Activated CD8-positive, alpha-beta memory T cell treated with anti-CD3 and anti-CD28 coated beads, Interleukin-2, amount 50 U/mL, for 24 hours (primary cell): ENCODE measurements around the gene LGR4.

Source experiments
- DNase-seq: peaks from one replicate; pipeline ENCODE4 v3.0.0-alpha.2; 2020; ENCODE audit errors: extremely low read depth

Gene LGR4

DNA sequence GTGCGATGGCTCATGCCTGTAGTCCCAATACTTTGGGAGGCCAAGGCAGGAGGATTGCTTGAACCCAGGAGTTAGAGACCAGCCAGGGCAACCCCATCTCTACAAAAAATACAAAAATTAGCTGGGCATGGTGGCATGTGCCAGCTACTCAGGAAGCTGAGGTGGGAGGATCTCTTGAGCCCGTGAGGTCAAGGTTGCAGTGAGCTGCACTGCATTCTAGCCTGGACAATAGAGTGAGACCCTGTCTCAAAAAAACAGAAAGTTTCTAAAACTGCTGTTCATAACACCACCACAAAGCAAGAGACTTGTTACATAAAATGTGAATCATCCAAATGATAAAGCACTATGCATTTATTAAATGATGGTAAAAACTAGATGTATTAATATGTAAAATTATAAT lies 69.4 kb downstream of the LGR4 start:
- no peak for DNase-seq

DNA sequence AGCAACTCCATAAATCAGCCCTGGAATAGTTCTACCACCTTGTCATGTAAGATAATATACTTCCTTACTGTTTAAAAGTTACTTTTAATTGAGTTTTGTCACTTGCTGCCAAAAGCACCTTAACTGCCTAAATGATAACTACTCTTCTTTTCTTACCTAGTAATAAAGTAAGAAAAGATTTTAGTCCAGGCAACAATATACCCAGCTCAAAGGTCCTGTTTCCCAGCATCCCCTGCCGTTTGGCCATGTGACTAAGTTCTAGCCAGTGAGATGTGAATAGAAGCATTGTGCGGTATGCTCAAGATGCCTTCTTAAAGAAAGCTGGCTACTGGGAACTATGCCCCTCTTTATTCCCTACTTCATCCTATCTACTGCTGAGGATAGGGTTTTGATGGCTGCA lies 70.1 kb downstream of the LGR4 start:
- DNase-seq: no peak

DNA sequence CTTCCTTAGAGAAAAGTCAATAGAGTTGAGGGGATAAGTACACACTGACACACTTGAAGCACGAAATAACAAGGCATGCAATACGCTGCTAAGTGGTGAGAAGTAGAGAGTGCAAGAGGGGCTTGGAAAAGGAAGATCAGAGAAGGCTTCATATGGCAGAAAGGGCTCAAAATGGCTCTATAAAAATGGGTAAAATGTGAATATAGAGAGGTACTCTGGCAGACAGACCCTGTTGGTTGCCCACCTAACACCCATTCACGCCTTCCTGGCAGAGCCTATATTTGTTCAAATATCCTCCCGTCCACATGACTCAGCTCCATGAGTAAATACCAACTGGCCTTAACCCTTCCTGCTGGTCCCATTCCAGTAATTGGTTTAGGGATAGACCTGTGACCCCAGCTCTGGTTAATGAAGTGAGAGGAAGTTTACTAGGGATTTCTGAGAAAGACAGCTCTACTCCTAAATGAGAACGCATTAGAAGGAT lies 70.7 kb downstream of the LGR4 start:
- DNase-seq: no peak

DNA sequence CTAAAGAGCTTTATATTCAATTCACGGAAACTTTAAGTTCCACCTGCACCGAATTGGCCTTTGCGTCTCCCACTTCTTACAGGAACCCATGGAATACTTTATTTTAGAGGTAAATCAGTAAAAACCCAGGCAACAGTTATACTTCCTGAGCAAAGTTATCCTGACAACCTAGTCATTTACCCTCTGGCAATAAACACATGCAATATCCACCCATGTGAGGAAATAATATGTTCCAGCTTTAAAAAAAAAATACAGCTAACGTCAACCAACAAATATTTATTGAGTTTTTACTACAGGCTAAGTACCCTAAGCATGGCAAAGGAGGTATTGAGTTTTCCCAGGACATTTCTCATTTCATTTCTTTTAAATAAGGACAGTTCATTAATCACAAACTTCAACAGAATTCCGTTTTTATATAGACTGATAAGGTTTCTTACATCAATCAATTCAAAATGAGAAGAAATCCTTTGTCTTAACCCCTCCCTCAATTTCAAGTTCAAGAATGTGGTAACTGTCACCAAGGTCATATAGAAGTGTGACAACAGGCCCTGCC lies 71.2 kb downstream of the LGR4 start:
- no peak for DNase-seq

DNA sequence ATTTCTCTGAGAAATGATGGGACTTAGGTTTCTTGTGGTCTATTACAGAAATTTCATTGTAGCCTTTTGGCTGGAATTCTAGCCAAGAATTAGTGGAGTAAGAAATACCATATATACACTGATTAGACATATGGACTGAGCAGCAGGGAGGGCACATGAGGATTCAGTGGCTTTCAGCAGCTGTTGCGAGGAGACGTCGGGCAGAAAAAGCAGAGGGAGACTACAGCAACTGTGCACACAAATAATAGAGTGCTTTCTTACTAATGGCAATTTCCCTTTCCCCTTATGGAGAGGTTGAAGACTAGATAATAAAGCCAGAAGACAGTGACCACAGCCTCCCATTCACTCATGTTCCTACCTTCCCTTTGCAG lies 74.2 kb downstream of the LGR4 start:
- no peak for DNase-seq

DNA sequence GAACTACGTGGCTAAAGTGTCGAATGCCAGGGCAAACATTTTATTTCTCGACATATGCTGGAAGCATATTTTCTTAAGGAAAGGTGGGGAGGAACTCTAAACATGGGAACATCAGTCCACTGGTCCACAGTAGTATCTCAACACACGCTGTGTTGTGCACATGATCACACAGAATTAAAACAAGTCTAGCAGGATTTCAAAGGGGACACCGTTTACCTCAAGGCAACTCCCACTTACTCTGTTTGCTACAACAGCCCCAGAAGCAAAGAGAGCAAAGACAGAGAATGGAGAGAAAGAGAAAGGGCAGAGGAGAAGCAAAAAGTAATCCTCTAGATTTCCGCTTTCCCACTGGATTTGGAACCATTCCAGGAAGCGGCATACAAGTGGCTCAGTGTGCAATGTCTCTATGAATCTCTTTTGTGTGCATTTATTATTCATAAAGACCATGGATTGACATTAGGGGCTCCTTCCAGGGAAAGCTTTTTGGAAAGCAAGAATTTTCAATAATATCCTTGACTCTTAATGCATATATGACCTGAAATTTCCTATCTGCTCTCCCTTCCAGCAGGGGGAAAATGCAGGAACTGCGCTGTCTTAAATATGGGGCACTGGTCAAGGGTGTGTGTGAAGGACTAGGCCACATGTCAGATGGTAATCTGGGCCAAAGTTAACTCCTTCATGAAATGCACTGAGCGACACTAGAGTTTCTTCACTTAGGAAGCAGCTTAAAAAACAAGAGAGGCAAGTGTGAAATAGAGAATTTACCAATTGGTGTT lies 74.8 kb downstream of the LGR4 start:
- no peak for DNase-seq

DNA sequence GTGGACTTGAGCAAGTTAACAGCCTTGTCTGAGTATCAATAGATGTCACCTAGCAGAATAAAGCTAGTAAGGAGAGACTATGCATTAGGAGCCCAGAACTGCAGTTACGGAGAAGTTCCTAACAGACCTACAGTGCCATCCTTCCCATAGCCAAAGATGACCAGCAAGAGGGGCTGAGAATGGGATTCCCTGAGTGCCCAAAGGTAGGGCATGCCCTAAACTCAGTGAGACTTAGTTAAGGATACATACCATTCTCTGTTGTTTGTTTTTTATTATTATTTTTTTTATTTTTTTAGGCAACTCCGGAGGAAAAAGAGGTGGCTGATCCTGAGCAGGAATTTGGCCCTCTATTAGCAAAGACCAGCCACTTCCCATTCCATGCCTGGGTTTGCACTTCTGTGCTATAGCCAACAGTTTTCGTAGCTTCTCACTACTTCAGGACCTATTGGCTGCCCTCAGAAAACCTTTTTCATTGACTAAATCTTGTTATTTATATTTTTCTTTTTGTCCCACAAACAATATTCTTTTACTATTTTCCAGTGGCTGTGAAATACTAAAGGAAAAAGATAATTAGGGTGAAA lies 76.2 kb downstream of the LGR4 start:
- DNase-seq: no peak

DNA sequence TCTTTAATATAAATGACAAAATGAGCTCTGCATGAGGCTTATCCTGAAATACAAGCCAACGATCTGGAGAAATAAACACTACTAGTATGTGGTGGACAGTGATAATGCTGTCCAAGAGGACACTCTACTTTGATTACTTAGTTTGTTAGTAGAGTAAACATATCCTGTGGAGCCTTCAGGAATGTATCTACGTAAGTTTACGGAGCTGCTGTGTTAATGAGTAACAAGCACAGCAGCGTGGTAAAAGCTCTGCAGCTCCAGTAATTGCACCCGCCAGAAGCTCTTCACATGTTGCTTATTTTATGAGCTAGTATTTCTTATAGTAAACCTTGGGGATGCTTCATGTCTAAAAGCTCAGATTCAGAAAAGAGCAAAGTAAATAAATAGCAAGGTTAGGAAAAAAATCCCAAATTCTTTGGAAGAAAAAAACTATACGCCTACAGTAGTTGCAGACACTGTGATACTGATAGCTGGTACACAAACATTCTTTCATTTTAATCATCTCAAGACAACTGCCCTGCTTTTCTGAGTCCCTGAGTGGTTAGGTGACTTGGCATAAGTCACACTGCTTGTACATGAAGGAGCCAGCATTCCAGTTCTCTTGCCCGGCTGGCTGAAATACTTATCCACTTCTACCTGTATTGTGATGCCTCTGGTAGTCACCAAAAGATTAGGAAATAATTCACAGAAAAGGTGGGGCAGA lies 76.9 kb downstream of the LGR4 start:
- no peak for DNase-seq

DNA sequence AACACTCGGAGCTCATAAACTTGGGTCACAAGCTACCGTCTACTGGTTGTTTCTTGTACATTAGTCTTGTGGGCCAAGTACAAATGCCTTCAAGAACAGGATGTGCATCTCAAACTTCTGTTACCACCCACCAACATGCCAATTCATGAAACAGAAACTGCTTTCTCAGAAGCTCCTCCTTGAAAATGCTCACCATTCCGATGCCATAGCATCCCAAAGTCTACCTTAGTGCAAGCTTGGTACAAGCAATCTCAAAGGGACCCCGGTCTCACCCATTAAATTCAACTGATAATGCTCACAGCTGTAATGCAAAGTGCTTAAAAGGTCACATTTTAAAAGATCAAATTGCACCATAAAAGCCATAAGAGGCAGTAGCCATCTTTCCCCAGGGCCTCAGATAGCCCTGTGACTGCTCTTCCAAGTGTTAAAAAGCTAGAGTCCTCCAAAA lies 77.8 kb downstream of the LGR4 start:
- DNase-seq: no peak

DNA sequence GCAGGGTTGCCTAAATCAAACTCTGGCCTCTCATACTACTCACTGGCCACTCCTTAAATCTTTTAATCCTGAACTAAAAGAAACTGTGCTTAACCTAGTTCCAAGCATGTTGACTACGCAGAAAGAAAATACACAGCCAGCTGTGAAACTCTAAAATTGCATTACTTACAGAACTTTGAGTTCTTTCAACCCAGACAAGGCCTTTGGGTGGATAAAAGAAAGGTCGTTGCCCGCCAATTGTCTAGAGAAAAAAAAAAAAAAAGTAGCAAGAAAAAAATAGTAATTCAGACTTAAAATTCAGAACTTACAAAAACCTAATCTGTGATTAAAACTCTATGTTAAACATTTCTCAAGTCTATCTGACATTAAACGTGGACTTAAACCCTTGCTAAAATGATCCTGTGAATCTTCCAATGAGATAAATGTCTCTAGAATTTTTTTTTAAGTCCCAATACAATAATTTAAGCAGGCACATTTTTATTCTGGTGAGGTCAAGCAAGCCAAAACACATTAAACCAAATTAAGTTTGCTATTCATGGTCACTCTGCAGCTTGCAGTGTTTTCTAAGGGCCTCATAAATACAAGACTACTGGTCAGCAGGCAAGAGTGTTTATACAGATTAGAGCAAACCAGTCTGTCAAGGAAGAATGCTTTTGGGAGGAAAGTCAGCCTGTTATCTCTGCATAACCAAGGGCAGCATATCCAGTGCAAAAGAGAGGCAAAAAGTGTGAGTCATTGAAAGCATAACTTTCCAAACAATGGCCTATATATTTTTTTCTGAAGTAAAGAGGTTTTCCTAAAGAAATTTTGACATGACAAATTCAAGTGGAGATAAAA lies 80.1 kb downstream of the LGR4 start:
- no peak for DNase-seq

DNA sequence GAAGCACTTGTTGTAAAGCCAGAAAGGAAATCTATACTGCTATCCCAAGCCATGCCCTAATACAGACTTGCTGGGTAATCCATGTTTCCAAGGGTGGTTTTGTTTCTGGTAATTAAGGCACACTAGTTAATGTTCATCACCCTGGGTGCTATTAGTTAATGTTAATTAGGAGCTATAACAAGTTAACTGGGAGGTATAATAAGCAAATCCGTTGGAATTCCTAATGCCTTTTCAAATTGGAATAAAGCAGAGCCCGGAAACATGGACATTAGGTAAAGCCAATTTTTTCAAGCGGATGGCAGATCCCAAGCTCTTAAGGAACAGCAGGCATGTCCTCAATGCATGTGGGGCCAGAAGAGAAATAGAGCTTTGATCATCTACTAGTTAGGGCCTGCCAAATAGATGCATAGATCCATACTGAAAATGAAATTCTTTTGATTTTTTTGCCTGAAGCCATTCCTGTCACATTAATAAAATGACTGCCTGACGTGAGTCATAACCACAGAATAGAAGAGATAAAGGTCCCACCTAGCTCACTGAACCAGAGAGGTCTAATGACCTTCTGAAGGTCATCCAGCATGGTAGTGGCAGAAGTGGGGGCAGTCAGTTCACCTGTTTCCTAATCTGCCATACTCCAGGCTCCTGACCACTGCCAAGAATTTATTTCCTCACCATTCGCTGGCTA lies 81.1 kb downstream of the LGR4 start:
- DNase-seq: no peak

DNA sequence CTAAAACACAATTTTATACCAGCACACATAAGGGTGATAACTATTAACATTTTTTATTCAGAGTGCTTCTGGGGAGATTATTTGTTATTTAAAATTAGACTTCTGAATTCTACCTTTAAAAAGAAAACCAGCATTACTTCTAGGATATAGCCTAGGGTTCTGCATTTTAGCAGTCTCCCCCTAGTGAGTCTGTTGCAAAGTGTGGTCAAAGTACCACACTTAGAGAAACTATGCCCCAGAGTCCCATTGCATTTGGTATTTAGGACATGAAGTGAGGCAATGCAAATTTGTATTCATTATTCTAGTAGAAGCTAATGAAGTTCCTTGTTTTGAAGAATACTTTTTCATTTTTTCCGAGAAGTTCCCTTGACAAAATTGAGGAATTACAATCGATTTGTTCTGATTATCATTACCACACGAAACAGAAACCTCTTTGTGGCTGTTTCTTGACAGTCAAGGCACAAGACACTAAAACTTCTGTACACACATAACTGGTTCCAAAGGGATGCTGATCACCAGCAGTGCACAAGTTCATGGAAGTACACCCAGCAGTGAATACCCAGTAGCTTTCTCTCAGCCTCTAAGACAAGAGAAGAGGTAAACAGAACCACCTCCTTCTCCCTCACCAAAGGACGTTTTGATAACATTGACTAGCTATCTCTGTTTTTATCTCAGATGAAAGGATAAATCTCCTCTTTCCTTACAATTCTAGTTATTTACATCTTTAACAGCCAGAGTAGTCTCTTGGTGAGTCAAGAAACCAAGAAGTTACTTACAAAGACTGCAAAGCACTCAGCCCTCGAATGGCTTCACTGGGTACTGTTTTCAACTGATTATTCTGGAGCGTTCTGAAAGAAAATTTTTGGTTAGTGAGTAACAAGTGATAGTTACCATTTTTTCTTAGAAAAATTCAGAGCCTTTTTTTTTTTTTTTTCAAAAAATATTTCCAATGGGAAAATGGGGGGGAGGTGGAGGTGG lies 82.0 kb downstream of the LGR4 start:
- no peak for DNase-seq

DNA sequence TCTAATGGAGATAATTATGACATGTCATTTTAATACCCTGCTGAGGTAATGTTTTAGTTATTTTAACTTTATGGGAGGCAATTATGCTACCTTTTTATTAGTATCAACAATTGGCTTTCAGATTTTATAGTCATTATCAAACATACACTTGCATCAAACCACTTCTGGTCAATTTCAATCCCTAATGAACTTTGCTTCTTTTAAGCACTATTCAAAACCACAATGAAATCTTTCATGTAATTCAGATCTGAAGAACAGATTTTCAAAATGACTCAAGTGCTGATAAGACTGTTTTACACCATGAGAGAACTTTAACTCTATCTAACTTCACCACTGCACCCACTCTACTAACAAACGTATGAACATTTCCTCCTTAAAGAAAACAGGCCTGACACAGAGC lies 83.7 kb downstream of the LGR4 start:
- no peak for DNase-seq

DNA sequence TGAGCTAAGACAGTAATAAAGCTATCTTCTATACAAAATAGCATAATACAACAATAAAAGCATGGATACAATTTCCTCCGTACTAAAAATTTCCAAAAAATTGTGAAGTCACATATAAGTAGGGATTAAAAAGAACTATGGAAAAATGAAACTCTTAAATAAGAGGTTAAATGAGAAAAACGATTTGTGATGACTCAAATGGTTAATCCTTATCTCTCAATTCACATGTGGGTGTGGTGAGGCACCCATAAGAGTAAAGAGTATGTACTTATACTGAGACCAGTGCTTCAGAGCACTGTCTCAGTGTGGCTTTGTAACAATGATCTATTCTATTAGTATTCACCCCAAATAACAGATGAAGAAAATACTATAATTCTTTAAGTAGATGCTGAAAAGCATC lies 84.6 kb downstream of the LGR4 start:
- no peak for DNase-seq

DNA sequence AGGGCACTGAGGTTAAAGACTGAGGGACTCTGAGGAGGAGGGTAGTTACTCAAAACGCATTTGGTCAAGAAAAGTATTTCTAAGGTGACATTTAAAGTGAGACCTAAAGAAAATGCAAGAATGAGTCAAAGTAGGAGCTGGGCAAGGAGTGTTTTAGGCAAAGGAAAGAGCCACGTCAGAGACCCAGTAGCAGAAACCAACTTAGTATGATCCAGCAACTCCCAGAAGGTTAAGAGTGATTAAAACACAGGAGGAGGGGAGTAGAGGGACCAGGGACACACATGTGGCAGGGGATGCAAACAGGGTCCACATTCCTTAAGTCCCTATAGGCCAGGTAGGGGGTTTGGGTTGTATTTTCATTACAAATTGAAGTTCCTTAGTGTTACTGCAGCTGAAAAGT lies 85.2 kb downstream of the LGR4 start:
- no peak for DNase-seq

DNA sequence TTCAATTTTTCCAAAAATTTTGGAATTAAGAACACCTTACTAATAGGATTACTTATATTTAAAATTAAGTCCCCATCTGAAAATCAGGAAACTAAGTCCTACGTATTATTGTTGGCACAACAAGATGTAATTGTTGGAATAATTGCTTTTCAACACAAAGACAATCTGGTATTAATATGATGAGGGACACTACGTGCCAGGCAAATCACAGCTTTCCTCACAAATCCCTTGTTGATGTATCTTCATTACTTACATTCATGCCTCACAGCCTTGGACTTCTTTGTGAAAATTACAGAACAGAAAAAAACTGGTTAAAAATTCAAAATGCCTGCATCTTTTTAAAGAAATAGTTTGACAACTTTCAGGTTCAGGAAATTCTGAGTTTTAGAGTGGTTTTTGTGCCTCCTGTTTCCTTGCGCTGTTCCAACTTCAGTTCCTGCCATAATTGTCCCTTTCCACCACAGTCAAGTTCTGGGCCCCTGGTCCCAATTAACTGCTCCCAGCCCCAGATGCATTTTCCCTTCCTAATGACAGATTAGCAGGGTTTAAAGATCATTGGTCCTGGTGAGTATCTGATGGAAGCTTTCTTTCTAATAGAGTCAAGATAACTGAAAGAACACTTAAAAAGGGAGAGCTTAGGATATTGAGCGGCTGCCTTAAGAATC lies 86.3 kb downstream of the LGR4 start:
- no peak for DNase-seq

DNA sequence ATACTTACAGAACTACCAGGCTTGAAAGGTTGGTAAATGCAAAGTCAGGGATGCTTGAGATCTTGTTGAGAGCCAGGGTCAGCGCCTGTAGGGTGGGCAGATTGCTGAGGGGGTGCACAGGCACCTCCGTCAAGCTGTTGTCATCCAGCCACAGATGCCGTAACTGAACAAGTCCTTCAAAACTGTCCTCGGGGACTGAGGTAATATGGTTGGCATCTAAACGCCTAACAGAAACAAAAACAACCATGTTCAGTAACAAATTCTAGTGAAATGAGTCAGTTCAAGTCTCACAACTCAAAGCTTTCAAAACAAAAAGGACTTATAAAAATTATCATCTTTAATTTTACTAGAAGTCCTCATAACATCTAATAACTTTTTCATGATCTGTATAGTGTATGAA lies 87.3 kb downstream of the LGR4 start:
- no peak for DNase-seq

DNA sequence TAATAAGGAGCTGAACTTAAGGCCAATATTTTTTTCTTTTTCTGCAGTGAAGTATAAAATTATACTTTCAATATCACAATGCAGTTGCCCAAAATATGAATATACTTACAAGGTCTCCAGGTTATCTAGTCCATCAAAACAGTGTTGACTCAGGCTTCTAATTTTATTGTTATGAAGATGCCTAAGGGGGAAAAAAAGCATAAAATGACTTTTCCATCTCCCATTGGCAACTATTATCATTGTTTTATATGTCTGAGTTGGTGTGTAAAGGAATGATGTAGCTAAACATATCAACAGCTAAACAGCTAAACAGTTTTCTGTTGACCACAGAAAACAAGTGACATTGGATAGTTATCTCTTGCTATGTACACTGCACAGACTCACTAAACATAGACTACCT lies 88.4 kb downstream of the LGR4 start:
- no peak for DNase-seq

DNA sequence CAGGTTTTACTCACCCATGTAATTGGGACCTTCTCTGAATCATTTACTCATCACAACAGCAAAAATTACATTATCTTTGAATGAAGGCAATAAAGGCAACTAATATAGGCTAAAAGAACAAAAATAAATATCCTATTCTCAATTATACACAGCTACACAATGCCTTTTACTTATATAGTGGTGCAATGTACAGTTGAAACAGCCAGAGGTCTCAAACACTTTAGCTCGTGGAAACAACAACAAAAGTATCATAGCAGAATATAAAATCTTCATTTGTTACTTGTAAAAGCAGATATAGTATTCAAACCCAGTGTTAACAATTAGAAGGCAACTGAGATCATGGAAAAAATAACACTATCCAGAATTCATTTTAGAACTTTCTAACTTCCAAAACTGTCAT lies 88.9 kb downstream of the LGR4 start:
- no peak for DNase-seq
